M059J (cell line): Measurements from ENCODE around the gene CCER1. TPM values are rescaled to one million over a fixed set of nuclear protein-coding genes. Genes with fewer than 3 reads are reported as not detected.

Experiments used
- DNase-seq: peaks from one replicate; pipeline ENCODE4 v3.0.0-alpha.2; 2012; ENCODE audit warnings: low read depth
- total RNA-seq: library from RNA; depleted of rRNA; stranded (reverse); fragments of >200 nt; shearing (Covaris generic); gene quantifications from 2 replicates; pipeline ENCODE4 v1.2.3, GENCODE V29; 2014; rRNA removed

CCER1 gene
- total RNA-seq, 1 experiment from 2014 or later, result not detected

GRCh38 chr12:90920222-90920621 is 34.8 kb downstream of the CCER1 start:
- DNase-seq, result no peak

- DNase-seq, result no peak
These were observed 37.5 kb downstream of the CCER1 start for GRCh38 chr12:90917431-90917830.

GRCh38 chr12:90916516-90916915 is 38.5 kb downstream of the CCER1 start:
- DNase-seq, result no peak

- DNase-seq, result no peak
These were observed 39.6 kb downstream of the CCER1 start for GRCh38 chr12:90915353-90915752.

GRCh38 chr12:90910958-90911357 is 44.0 kb downstream of the CCER1 start:
- no peak for DNase-seq

- peak; percentile 63 for DNase-seq
These were observed 45.8 kb downstream of the CCER1 start for GRCh38 chr12:90909069-90909770.

- peak; percentile 82 for DNase-seq
These were observed 46.5 kb downstream of the CCER1 start for GRCh38 chr12:90908465-90908864.

GRCh38 chr12:90905691-90906370 is 49.1 kb downstream of the CCER1 start:
- peak; percentile 42 for DNase-seq

- DNase-seq, result no peak
These were observed 52.4 kb downstream of the CCER1 start for GRCh38 chr12:90902596-90902995.

Other genes with a start within 250 kb of the CCER1 start
- gene EPYC, start 49.8 kb upstream of the CCER1 start, total RNA-seq, result 0.17 TPM in 1 of 2 replicates, not detected in the other
- gene KERA, start 102.8 kb upstream of the CCER1 start, total RNA-seq, result not detected in 2 replicates
- gene LUM, start 156.3 kb upstream of the CCER1 start, total RNA-seq, result 293 and 400 TPM in 2 replicates
- gene DCN, start 227.6 kb upstream of the CCER1 start, total RNA-seq, result 16.3 and 16.5 TPM in 2 replicates